OCI-LY7 (cell line): ENCODE results near the gene NXPH3. TPM values are rescaled to one million over a fixed set of nuclear protein-coding genes. Genes with fewer than 3 reads are reported as not detected.
A peak's percentile ranks its signal among the peaks of the same experiment; 100 is the strongest.
"Not testable (repeated sequence)": the region's sequence is repeated elsewhere in the genome, so short reads cannot be mapped to it uniquely, and the experiment has no call there.

Experiments
- BruUV-seq: library from RNA; stranded (reverse); fragments of 400-500 nt; replicated peaks from 2 replicates; lab custom pipeline; 2021; lab: Mats Ljungman, UMichigan
- CTCF ChIA-PET: fragments of 300-600 bp; sonication (Branson Sonifier 250); formaldehyde crosslinking; loops from one replicate; lab custom pipeline; 2022; ENCODE audit warnings: antibody characterized with exemption; ENCODE audit not compliant: unreplicated experiment; lab: Charles Lee
- POLR2A ChIA-PET: fragments of 300-600 bp; sonication (Branson Sonifier 250); formaldehyde crosslinking; loops from one replicate; lab custom pipeline; 2022; ENCODE audit warnings: antibody characterized with exemption; lab: Charles Lee
- DNase-seq: peaks from one replicate; pipeline ENCODE4 v3.0.0-alpha.2; 2015; ENCODE audit warnings: low spot score
- H2AFZ ChIP-seq: fragments of 200-600 bp; sonication (generic), shearing (Covaris generic); 2 replicates; pipeline ENCODE4 v1.6.1; 2014; ENCODE audit warnings: mild to moderate bottlenecking, antibody characterized with exemption, low read length, moderate library complexity
- H3K27ac ChIP-seq: fragments of 200-600 bp; sonication (generic); 2 replicates; pipeline ENCODE4 v1.5.1; 2014; ENCODE audit warnings: mixed run types, low read depth, mild to moderate bottlenecking, moderate library complexity, low read length, inconsistent platforms; ENCODE audit not compliant: poor library complexity, severe bottlenecking
- H3K36me3 ChIP-seq: fragments of 200-600 bp; sonication (generic); 2 replicates; pipeline ENCODE4 v1.6.1; 2014; ENCODE audit warnings: mild to moderate bottlenecking, antibody characterized with exemption, low read length, moderate library complexity, mixed read lengths; ENCODE audit not compliant: insufficient read depth
- H3K4me1 ChIP-seq: fragments of 200-600 bp; sonication (generic); 2 replicates; pipeline ENCODE4 v1.5.1; 2014; ENCODE audit warnings: mild to moderate bottlenecking, low read length; ENCODE audit not compliant: insufficient read depth, poor library complexity, severe bottlenecking
- H3K4me2 ChIP-seq: fragments of 200-600 bp; sonication (generic); 2 replicates; pipeline ENCODE4 v1.6.1; 2014; ENCODE audit warnings: mild to moderate bottlenecking, low read length
- H3K4me3 ChIP-seq: fragments of 200-600 bp; sonication (generic); 2 replicates; pipeline ENCODE4 v1.5.1; 2014; ENCODE audit warnings: mild to moderate bottlenecking, low read depth, low read length; ENCODE audit not compliant: poor library complexity, severe bottlenecking
- H3K79me2 ChIP-seq: fragments of 200-600 bp; sonication (generic); 2 replicates; pipeline ENCODE4 v1.6.1; 2016; ENCODE audit warnings: low read depth, mild to moderate bottlenecking, low read length, moderate library complexity, mixed read lengths; ENCODE audit not compliant: insufficient read depth
- H3K9me2 ChIP-seq: fragments of 200-600 bp; sonication (generic); 2 replicates; pipeline ENCODE4 v1.6.1; 2016; ENCODE audit warnings: mild to moderate bottlenecking, low read length, mixed read lengths; ENCODE audit not compliant: insufficient read depth
- H3K9me3 ChIP-seq: fragments of 200-600 bp; sonication (generic); 2 replicates; pipeline ENCODE4 v1.6.1; 2014; ENCODE audit warnings: mild to moderate bottlenecking, mixed run types, low read length, mixed read lengths
- H4K20me1 ChIP-seq: fragments of 200-600 bp; sonication (generic); 2 replicates; pipeline ENCODE4 v1.6.1; 2014; ENCODE audit warnings: mild to moderate bottlenecking, antibody characterized with exemption, low read length, moderate library complexity, mixed read lengths; ENCODE audit not compliant: insufficient read depth
- CTCF ChIP-seq: fragments of 200-600 bp; sonication (generic); conservative IDR thresholded peaks from 2 replicates; pipeline ENCODE4 v1.5.1; 2014; ENCODE audit warnings: mild to moderate bottlenecking, antibody characterized with exemption, low read length, moderate library complexity, mixed read lengths
- EZH2phosphoT487 ChIP-seq: fragments of 200-600 bp; sonication (generic); IDR thresholded peaks from 2 replicates; pipeline ENCODE4 v1.6.1; 2018; ENCODE audit warnings: low read depth, borderline replicate concordance, mild to moderate bottlenecking, mixed run types, antibody characterized with exemption, low read length, moderate library complexity, mixed read lengths
- intact Hi-C: fragments of 100-400 bp; cut with micrococcal nuclease; formaldehyde crosslinking; loops from one replicate; pipeline ENCODE4 v1.10.0; 2022; ENCODE audit not compliant: unreplicated experiment
- total RNA-seq, 2 experiments: library from RNA; depleted of rRNA in 1 of 2; stranded (reverse); fragments of >200 nt in 1 of 2; shearing (Covaris generic) in 1 of 2; gene quantifications; 2 replicates each; pipeline ENCODE4 v1.2.3, GENCODE V29; 2014 to 2022

NXPH3 gene
- total RNA-seq, 2 experiments from 2014 or later = not detected

GRCh38 chr17:49548506-49549310 lies 27.0 kb upstream of the NXPH3 start:
- H3K27ac ChIP-seq = no peak overlapping the region
- no peak overlapping the region for H3K4me3 ChIP-seq
- no peaks in the 10 kb centered on the region for H3K9me3 ChIP-seq
- H3K9me2 ChIP-seq = no peaks in the 10 kb centered on the region
- CTCF ChIA-PET = no interaction called here
- no TSS peak for BruUV-seq
- H3K79me2 ChIP-seq = no peaks in the 10 kb centered on the region
- TF ChIP-seq EZH2phosphoT487 (no peak), CTCF (peak; percentile 58)
- no peaks in the 10 kb centered on the region for H3K4me1 ChIP-seq
- no peak overlapping the region for H2AFZ ChIP-seq
- H3K4me2 ChIP-seq = no peak overlapping the region
- H3K36me3 ChIP-seq = no peaks in the 10 kb centered on the region
- intact Hi-C loops = no loop called here
- POLR2A ChIA-PET = no interaction called here
- DNase-seq = no peak
- H4K20me1 ChIP-seq = no peaks in the 10 kb centered on the region

GRCh38 chr17:49549311-49549605 lies 26.4 kb upstream of the NXPH3 start:
- intact Hi-C loops = no loop called here
- CTCF ChIA-PET = no interaction called here
- DNase-seq = no peak

GRCh38 chr17:49549691-49550678 lies 25.7 kb upstream of the NXPH3 start:
- no TSS peak for BruUV-seq
- ChIA-PET CTCF (no interaction called here), POLR2A (no interaction called here)
- H3K27ac ChIP-seq = no peak overlapping the region
- no peaks in the 10 kb centered on the region for H3K9me2 ChIP-seq
- no peaks in the 10 kb centered on the region for H4K20me1 ChIP-seq
- no peak overlapping the region for H3K4me3 ChIP-seq
- H3K4me2 ChIP-seq = no peak overlapping the region
- no peaks in the 10 kb centered on the region for H3K36me3 ChIP-seq
- no peaks in the 10 kb centered on the region for H3K4me1 ChIP-seq
- intact Hi-C loops = no loop called here
- no peak overlapping the region for H2AFZ ChIP-seq
- H3K79me2 ChIP-seq = no peaks in the 10 kb centered on the region
- TF ChIP-seq CTCF (no peak), EZH2phosphoT487 (no peak)
- no peak for DNase-seq
- H3K9me3 ChIP-seq = no peaks in the 10 kb centered on the region

More at GRCh38 chr17:49549311-49549605, 26.4 kb upstream of the NXPH3 start:
- Histone ChIP-seq H3K36me3 (no peaks in the 10 kb centered on the region), H3K4me1 (no peaks in the 10 kb centered on the region), H3K79me2 (no peaks in the 10 kb centered on the region), H3K27ac (no peak overlapping the region), H3K9me3 (no peaks in the 10 kb centered on the region), H4K20me1 (no peaks in the 10 kb centered on the region), H2AFZ (no peak overlapping the region), H3K4me3 (no peak overlapping the region), H3K4me2 (no peak overlapping the region), H3K9me2 (no peaks in the 10 kb centered on the region)
- BruUV-seq = no TSS peak
- TF ChIP-seq EZH2phosphoT487 = no peak
- POLR2A ChIA-PET = no interaction called here

GRCh38 chr17:49550764-49551163 lies 24.9 kb upstream of the NXPH3 start:
- H3K9me2 ChIP-seq, BruUV-seq, DNase-seq, H3K79me2 ChIP-seq, H3K4me1 ChIP-seq, POLR2A ChIA-PET, H3K4me3 ChIP-seq, H3K36me3 ChIP-seq, H4K20me1 ChIP-seq, CTCF ChIA-PET, intact Hi-C loops, H3K9me3 ChIP-seq, H3K4me2 ChIP-seq, H3K27ac ChIP-seq, H2AFZ ChIP-seq: not testable (repeated sequence)
